A673 (cell line): ENCODE data around the gene ZNRF2. TPM values are rescaled to one million over a fixed set of nuclear protein-coding genes. Genes with fewer than 3 reads are reported as not detected.

Experiments
- BruUV-seq: library from RNA; stranded (reverse); fragments of 400-500 nt; replicated peaks from 2 replicates; lab custom pipeline; 2021; lab: Mats Ljungman, UMichigan
- CTCF ChIA-PET: fragments of 300-600 bp; sonication (Branson Sonifier 250); formaldehyde crosslinking; loops from one replicate; lab custom pipeline; 2022; ENCODE audit warnings: antibody characterized with exemption; lab: Charles Lee
- POLR2A ChIA-PET: fragments of 300-600 bp; sonication (Branson Sonifier 250); formaldehyde crosslinking; loops from one replicate; lab custom pipeline; 2022; ENCODE audit warnings: antibody characterized with exemption; ENCODE audit not compliant: low non-redundant PET; lab: Charles Lee
- DNase-seq: peaks from one replicate; pipeline ENCODE4 v3.0.0-alpha.2; 2015; ENCODE audit warnings: low spot score
- H3K27ac ChIP-seq: fragments of 200-600 bp; sonication (generic); 2 replicates; pipeline ENCODE4 v1.5.1; 2016; ENCODE audit warnings: mixed run types, low read depth, mild to moderate bottlenecking, mixed read lengths, antibody characterized with exemption, low read length; ENCODE audit not compliant: poor library complexity, severe bottlenecking
- H3K27me3 ChIP-seq: fragments of 200-600 bp; sonication (generic); replicated peaks from 2 replicates; pipeline ENCODE4 v1.6.1; 2017; ENCODE audit warnings: mixed run types, low read depth, mild to moderate bottlenecking, mixed read lengths, antibody characterized with exemption, low read length; ENCODE audit not compliant: insufficient read depth, poor library complexity
- H3K36me3 ChIP-seq: fragments of 200-600 bp; sonication (generic); 2 replicates; pipeline ENCODE4 v1.6.1; 2016; ENCODE audit warnings: mixed run types, mild to moderate bottlenecking, mixed read lengths, antibody characterized with exemption, low read length; ENCODE audit not compliant: insufficient read depth, poor library complexity, severe bottlenecking
- H3K4me1 ChIP-seq: fragments of 200-600 bp; sonication (generic); 2 replicates; pipeline ENCODE4 v1.6.1; 2017; ENCODE audit warnings: mixed run types, mild to moderate bottlenecking, mixed read lengths, antibody characterized with exemption, low read length; ENCODE audit not compliant: insufficient read depth, poor library complexity, severe bottlenecking
- H3K4me3 ChIP-seq: fragments of 200-600 bp; sonication (generic); 2 replicates; pipeline ENCODE4 v1.5.1; 2016; ENCODE audit warnings: low read depth, mixed run types, mild to moderate bottlenecking, mixed read lengths, low read length; ENCODE audit not compliant: poor library complexity, severe bottlenecking
- H3K9me3 ChIP-seq: fragments of 200-600 bp; sonication (generic); 2 replicates; pipeline ENCODE4 v1.6.1; 2016; ENCODE audit warnings: mixed run types, low read depth, mild to moderate bottlenecking, mixed read lengths, antibody characterized with exemption, low read length; ENCODE audit not compliant: poor library complexity, severe bottlenecking
- EZH2 ChIP-seq: fragments of 200-600 bp; sonication (generic); IDR thresholded peaks from 2 replicates; pipeline ENCODE4 v1.6.1; 2017; ENCODE audit warnings: borderline replicate concordance, low read depth, mild to moderate bottlenecking, mixed read lengths, antibody characterized with exemption, low read length; ENCODE audit not compliant: poor library complexity, severe bottlenecking
- intact Hi-C: fragments of 100-400 bp; cut with micrococcal nuclease; formaldehyde crosslinking; loops from one replicate; pipeline ENCODE4 v1.10.0; 2022; ENCODE audit not compliant: unreplicated experiment
- total RNA-seq: library from RNA; stranded (reverse); gene quantifications from 2 replicates; pipeline ENCODE4 v1.2.3, GENCODE V29; 2021
- TF ChIP-seq, protein P1 (sequence below): fragments of 300-800, 200-600 bp; sonication (generic); conservative IDR thresholded peaks from 2 replicates; pipeline ENCODE4 v1.5.1; 2017; ENCODE audit warnings: low read depth, mild to moderate bottlenecking, antibody characterized with exemption, low read length, moderate library complexity, mixed read lengths

Gene ZNRF2
- total RNA-seq, 1 experiment from 2014 or later: 8.1 TPM

DNA sequence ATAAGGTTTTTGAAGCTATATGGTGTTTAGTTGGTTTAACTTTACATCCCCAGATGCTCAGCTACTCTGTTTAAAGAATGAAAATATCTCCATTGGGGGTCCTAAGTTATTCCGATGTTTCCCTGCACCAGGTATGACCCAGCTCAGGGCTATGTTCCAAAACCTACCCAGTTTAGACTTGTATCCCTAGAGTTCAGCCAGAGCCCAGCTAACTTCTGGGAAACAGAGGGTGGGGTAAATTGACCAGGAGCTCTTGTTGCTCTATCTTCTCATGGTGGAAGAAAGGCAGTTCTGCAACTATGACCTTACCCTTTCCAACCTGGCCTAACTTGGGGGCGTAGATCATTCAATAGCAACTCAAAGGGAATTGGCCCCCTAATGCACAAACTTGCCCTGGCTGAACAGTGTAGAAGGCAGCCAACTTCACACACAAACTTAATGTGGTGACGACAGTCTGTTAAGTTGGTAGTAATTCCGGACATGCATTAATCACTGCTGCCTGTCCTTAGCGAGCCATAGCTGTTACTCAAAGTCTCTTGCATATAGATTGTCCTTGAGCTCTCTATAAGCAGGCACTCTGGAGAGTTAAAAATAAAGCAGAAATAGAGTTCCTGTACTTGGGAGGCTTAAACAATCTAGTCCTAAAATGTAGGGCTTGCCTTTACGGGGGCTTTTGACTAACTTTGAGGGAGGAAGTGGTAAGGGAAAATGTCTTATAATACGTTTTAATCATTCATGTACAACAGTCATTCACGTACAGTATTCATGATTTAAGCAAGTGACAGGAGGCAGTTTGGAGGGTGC, 5.3 kb upstream of the ZNRF2 start:
- no peak for TF ChIP-seq EZH2
- TF ChIP-seq, protein P1, sequence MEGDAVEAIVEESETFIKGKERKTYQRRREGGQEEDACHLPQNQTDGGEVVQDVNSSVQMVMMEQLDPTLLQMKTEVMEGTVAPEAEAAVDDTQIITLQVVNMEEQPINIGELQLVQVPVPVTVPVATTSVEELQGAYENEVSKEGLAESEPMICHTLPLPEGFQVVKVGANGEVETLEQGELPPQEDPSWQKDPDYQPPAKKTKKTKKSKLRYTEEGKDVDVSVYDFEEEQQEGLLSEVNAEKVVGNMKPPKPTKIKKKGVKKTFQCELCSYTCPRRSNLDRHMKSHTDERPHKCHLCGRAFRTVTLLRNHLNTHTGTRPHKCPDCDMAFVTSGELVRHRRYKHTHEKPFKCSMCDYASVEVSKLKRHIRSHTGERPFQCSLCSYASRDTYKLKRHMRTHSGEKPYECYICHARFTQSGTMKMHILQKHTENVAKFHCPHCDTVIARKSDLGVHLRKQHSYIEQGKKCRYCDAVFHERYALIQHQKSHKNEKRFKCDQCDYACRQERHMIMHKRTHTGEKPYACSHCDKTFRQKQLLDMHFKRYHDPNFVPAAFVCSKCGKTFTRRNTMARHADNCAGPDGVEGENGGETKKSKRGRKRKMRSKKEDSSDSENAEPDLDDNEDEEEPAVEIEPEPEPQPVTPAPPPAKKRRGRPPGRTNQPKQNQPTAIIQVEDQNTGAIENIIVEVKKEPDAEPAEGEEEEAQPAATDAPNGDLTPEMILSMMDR: no peak
- H3K36me3 ChIP-seq: no peaks in the 10 kb centered on the region
- POLR2A ChIA-PET: interaction anchor here (0.6 kb wide), 1 partner anchor 470 kb away, joined by 5 read pairs; no protein-coding TSS in a partner anchor
- no peak for DNase-seq
- no peaks in the 10 kb centered on the region for H3K27me3 ChIP-seq
- BruUV-seq: no TSS peak
- H3K27ac ChIP-seq: no peak overlapping the region
- CTCF ChIA-PET: interaction anchor here (0.5 to 2.1 kb wide), 2 partner anchors 110 to 285 kb away, joined by 5 to 8 read pairs; no protein-coding TSS in a partner anchor
- no peak overlapping the region for H3K4me3 ChIP-seq
- H3K9me3 ChIP-seq: no peaks in the 10 kb centered on the region
- intact Hi-C loops: no loop called here
- H3K4me1 ChIP-seq: no peaks in the 10 kb centered on the region

DNA sequence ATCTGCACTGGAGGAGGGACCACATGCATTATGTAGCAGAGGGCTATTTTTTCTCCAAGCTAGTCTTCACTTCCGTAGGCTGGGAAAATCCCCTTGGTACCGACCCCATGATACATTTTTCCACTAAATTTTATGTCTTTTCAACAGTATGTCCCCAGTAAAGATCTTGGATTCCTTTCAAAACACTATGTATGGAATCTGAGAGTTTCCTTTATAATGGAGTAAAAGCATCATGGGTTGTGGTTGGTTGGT, 4.8 kb upstream of the ZNRF2 start:
- ChIA-PET POLR2A (no interaction called here), CTCF (interaction anchor here (2.1 kb wide), 1 partner anchor 285 kb away, joined by 5 read pairs; no protein-coding TSS in a partner anchor)
- no peaks in the 10 kb centered on the region for H3K9me3 ChIP-seq
- no peak overlapping the region for H3K27ac ChIP-seq
- H3K36me3 ChIP-seq: no peaks in the 10 kb centered on the region
- H3K4me3 ChIP-seq: no peak overlapping the region
- H3K4me1 ChIP-seq: no peaks in the 10 kb centered on the region
- BruUV-seq: no TSS peak
- DNase-seq: no peak
- TF ChIP-seq EZH2: no peak
- TF ChIP-seq, protein P1: no peak
- H3K27me3 ChIP-seq: no peaks in the 10 kb centered on the region
- intact Hi-C loops: no loop called here

DNA sequence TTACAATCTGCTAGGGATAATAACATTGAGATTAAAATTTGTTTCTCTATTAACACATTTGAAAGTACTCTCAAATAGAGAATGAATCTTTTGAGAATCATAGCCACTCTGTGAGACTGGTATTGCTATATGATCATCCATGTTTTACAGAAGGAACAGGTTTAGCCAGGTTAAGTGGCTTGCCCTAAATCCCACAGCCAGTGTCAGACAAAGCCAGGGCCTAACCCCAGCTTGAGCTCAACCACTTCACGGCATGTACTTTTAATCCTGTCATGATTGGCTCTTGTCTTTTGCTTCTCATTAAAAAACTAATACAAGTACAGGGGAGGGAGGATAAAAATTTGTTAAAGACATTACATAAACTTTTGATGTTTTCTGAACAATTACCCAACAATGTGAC, 3.8 kb upstream of the ZNRF2 start:
- TF ChIP-seq, protein P1: no peak
- TF ChIP-seq EZH2: no peak
- no peaks in the 10 kb centered on the region for H3K4me1 ChIP-seq
- DNase-seq: no peak
- H3K9me3 ChIP-seq: no peaks in the 10 kb centered on the region
- H3K27ac ChIP-seq: no peak overlapping the region
- ChIA-PET POLR2A (no interaction called here), CTCF (no interaction called here)
- no peaks in the 10 kb centered on the region for H3K36me3 ChIP-seq
- intact Hi-C loops: no loop called here
- BruUV-seq: no TSS peak
- H3K27me3 ChIP-seq: no peaks in the 10 kb centered on the region
- H3K4me3 ChIP-seq: no peak overlapping the region
